ENCODE data around the gene TMIGD1. TPM values are rescaled to one million over a fixed set of nuclear protein-coding genes. Genes with fewer than 3 reads are reported as not detected.

The TMIGD1 gene
- total and polyA plus RNA-seq, 10 of the 15 experiments (the other 5 are each of a cell fraction or from before 2014, with no cell fraction given): not detected

GRCh38 chr17:30376621-30377452, 43.0 kb upstream of the TMIGD1 start:
- H4K20me1 ChIP-seq (ENCODE audit: control insufficient read depth, insufficient read depth): no peaks in the 10 kb centered on the region
- peaks cover 32% of the 10 kb centered on the region for H3K4me1 ChIP-seq (ENCODE audit: control insufficient read depth, insufficient read depth, low read length)
- peaks cover 8% of the 10 kb centered on the region for H3K79me2 ChIP-seq (ENCODE audit: control insufficient read depth, insufficient read depth, low read length)
- H3K4me3 ChIP-seq: peak overlapping the region; percentile 44; the same call in 1 of the 2 replicates
- peak overlapping the region; percentile 38 for H3K27ac ChIP-seq (ENCODE audit: control insufficient read depth, insufficient read depth)
- no TSS peak for BruUV-seq (replicated peaks)
- ChIA-PET POLR2A (interaction anchor here (0.6 to 0.8 kb wide), 2 partner anchors 15 to 574 kb away, joined by 3 read pairs; no protein-coding TSS in a partner anchor), CTCF (interaction anchor here (0.7 to 1.6 kb wide), 11 partner anchors 10 to 449 kb away, joined by 3 to 9 read pairs (median 4); no protein-coding TSS in a partner anchor), SMC1A (ENCODE audit: uncharacterized antibody, unreplicated experiment) (interaction anchor here (0.9 to 2.7 kb wide), 8 partner anchors 10 to 759 kb away, joined by 3 to 22 read pairs (median 4); no protein-coding TSS in a partner anchor), RAD21 (ENCODE audit: unreplicated experiment) (interaction anchor here (0.7 to 1.5 kb wide), 6 partner anchors 9 to 100 kb away, joined by 3 to 6 read pairs (median 4); partner anchors contain the start of gene GOSR1)
- in situ Hi-C loops (cut with MboI) (no loop called here), intact Hi-C loops (cut with micrococcal nuclease; ENCODE audit: unreplicated experiment) (no loop called here)
- DNase-seq (ENCODE audit: low read depth, low spot score) (peak; percentile 40), FAIRE-seq (no peak), ATAC-seq (peak; percentile 43)
- 0 out of 2 replicates have a peak overlapping the region, but pooled peaks have one; percentile 17 for H3K9ac ChIP-seq (ENCODE audit: control insufficient read depth, insufficient read depth, low read length)
- WGBS (ENCODE audit: insufficient coverage, insufficient replicate concordance, low lambda C conversion rate, missing lambda C conversion rate): 25% methylated on average over 12 of the region's 12 CpGs
- H2AFZ ChIP-seq (ENCODE audit: control insufficient read depth, low read depth, low read length): peak overlapping the region; percentile 58
- no peaks in the 10 kb centered on the region for H3K9me3 ChIP-seq (replicated peaks; ENCODE audit: control insufficient read depth, insufficient read depth, low read length)
- peak overlapping the region; percentile 78 for H3K4me2 ChIP-seq (ENCODE audit: control insufficient read depth, insufficient read depth)
- no peaks in the 10 kb centered on the region for H3K36me3 ChIP-seq (ENCODE audit: control insufficient read depth in 2 of 2, insufficient read depth in 2 of 2, low read length in 1 of 2)
- no peaks in the 10 kb centered on the region for H3K27me3 ChIP-seq (replicated peaks in 1 of 2; ENCODE audit: control insufficient read depth in 2 of 2, insufficient read depth in 2 of 2, low read length in 1 of 2)
- TF ChIP-seq HCFC1 (IDR thresholded peaks at IDR 0.05; ENCODE audit: low read length) (no peak), CREM (IDR thresholded peaks at IDR 0.05; ENCODE audit: low read depth) (no peak; the same call in 1 of the 2 replicates), SP1 (IDR thresholded peaks at IDR 0.05; ENCODE audit: low read depth, low read length) (peak; percentile 4), NR2F1 (conservative IDR thresholded peaks at IDR 0.05) (no peak), BRCA1 (IDR thresholded peaks at IDR 0.05; ENCODE audit: low read depth, low read length) (no peak), EZH2 (IDR thresholded peaks at IDR 0.05; ENCODE audit: borderline replicate concordance, control insufficient read depth, low read depth, low read length) (no peak), POLR2AphosphoS5 (IDR thresholded peaks at IDR 0.05; ENCODE audit: low read length) (no peak), NR2C2 (IDR thresholded peaks at IDR 0.05; ENCODE audit: borderline replicate concordance, control insufficient read depth, insufficient read length, low read depth) (no peak), JUNB (IDR thresholded peaks at IDR 0.05) (no peak), TCF12 (IDR thresholded peaks at IDR 0.05; ENCODE audit: low read depth, low read length) (peak; percentile 97), DPF2 (IDR thresholded peaks at IDR 0.05) (no peak; the same call in 1 of the 2 replicates)
- TF ChIP-seq, protein P1, sequence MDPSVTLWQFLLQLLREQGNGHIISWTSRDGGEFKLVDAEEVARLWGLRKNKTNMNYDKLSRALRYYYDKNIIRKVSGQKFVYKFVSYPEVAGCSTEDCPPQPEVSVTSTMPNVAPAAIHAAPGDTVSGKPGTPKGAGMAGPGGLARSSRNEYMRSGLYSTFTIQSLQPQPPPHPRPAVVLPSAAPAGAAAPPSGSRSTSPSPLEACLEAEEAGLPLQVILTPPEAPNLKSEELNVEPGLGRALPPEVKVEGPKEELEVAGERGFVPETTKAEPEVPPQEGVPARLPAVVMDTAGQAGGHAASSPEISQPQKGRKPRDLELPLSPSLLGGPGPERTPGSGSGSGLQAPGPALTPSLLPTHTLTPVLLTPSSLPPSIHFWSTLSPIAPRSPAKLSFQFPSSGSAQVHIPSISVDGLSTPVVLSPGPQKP (IDR thresholded peaks at IDR 0.05; ENCODE audit: low read depth, low read length): no peak
- TF ChIP-seq, protein P2, sequence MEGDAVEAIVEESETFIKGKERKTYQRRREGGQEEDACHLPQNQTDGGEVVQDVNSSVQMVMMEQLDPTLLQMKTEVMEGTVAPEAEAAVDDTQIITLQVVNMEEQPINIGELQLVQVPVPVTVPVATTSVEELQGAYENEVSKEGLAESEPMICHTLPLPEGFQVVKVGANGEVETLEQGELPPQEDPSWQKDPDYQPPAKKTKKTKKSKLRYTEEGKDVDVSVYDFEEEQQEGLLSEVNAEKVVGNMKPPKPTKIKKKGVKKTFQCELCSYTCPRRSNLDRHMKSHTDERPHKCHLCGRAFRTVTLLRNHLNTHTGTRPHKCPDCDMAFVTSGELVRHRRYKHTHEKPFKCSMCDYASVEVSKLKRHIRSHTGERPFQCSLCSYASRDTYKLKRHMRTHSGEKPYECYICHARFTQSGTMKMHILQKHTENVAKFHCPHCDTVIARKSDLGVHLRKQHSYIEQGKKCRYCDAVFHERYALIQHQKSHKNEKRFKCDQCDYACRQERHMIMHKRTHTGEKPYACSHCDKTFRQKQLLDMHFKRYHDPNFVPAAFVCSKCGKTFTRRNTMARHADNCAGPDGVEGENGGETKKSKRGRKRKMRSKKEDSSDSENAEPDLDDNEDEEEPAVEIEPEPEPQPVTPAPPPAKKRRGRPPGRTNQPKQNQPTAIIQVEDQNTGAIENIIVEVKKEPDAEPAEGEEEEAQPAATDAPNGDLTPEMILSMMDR (IDR thresholded peaks at IDR 0.05 in 2 of 3, conservative IDR thresholded peaks at IDR 0.05 in 1 of 3; ENCODE audit: control insufficient read depth in 2 of 3, extremely low read depth in 1 of 3, insufficient read depth in 1 of 3, low read depth in 3 of 3, low read length in 3 of 3): no peak
- TF ChIP-seq, protein P3, sequence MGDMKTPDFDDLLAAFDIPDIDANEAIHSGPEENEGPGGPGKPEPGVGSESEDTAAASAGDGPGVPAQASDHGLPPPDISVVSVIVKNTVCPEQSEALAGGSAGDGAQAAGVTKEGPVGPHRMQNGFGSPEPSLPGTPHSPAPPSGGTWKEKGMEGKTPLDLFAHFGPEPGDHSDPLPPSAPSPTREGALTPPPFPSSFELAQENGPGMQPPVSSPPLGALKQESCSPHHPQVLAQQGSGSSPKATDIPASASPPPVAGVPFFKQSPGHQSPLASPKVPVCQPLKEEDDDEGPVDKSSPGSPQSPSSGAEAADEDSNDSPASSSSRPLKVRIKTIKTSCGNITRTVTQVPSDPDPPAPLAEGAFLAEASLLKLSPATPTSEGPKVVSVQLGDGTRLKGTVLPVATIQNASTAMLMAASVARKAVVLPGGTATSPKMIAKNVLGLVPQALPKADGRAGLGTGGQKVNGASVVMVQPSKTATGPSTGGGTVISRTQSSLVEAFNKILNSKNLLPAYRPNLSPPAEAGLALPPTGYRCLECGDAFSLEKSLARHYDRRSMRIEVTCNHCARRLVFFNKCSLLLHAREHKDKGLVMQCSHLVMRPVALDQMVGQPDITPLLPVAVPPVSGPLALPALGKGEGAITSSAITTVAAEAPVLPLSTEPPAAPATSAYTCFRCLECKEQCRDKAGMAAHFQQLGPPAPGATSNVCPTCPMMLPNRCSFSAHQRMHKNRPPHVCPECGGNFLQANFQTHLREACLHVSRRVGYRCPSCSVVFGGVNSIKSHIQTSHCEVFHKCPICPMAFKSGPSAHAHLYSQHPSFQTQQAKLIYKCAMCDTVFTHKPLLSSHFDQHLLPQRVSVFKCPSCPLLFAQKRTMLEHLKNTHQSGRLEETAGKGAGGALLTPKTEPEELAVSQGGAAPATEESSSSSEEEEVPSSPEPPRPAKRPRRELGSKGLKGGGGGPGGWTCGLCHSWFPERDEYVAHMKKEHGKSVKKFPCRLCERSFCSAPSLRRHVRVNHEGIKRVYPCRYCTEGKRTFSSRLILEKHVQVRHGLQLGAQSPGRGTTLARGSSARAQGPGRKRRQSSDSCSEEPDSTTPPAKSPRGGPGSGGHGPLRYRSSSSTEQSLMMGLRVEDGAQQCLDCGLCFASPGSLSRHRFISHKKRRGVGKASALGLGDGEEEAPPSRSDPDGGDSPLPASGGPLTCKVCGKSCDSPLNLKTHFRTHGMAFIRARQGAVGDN (IDR thresholded peaks at IDR 0.05): no peak
- TF ChIP-seq, protein P4, sequence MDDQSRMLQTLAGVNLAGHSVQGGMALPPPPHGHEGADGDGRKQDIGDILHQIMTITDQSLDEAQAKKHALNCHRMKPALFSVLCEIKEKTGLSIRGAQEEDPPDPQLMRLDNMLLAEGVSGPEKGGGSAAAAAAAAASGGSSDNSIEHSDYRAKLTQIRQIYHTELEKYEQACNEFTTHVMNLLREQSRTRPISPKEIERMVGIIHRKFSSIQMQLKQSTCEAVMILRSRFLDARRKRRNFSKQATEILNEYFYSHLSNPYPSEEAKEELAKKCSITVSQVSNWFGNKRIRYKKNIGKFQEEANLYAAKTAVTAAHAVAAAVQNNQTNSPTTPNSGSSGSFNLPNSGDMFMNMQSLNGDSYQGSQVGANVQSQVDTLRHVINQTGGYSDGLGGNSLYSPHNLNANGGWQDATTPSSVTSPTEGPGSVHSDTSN (IDR thresholded peaks at IDR 0.05; ENCODE audit: insufficient replicate concordance, low read depth, low read length): peak; percentile 76

All from GM12878 (cell line).